Testis (tissue), 3 donors: Measurements from ENCODE around the gene ERO1B. TPM values are rescaled to one million over a fixed set of nuclear protein-coding genes. Genes with fewer than 3 reads are reported as not detected.
"Not testable (repeated sequence)": the region's sequence is repeated elsewhere in the genome, so short reads cannot be mapped to it uniquely, and the experiment has no call there.

Source experiments
- DNase-seq: peaks from one replicate; pipeline ENCODE4 v3.0.0-alpha.2; 2019
- H3K27ac ChIP-seq, 2 donors: fragments of 200-600 bp; sonication (generic); one replicate each; pipeline ENCODE4 v1.5.1; 2019
- H3K27me3 ChIP-seq: fragments of 200-600 bp; sonication (generic); one replicate; pipeline ENCODE4 v1.5.1; 2019
- H3K36me3 ChIP-seq: fragments of 200-600 bp; sonication (generic); one replicate; pipeline ENCODE4 v1.5.1; 2017; ENCODE audit warnings: low read depth; ENCODE audit errors: missing control alignments
- H3K4me1 ChIP-seq: fragments of 200-600 bp; sonication (generic); one replicate; pipeline ENCODE4 v1.5.1; 2019
- H3K4me3 ChIP-seq, 2 donors: fragments of 200-600 bp; sonication (generic); one replicate each; pipeline ENCODE4 v1.5.1; 2017 to 2019
- H3K9me3 ChIP-seq: fragments of 200-600 bp; sonication (generic); one replicate; pipeline ENCODE4 v1.5.1; 2017
- POLR2A ChIP-seq: fragments of 450-650 bp; IDR thresholded peaks from one replicate; pipeline ENCODE4 v1.6.1; 2017; ENCODE audit warnings: antibody characterized with exemption, mild to moderate bottlenecking, moderate library complexity
- WGBS, 2 donors: methylation state at CpG; one replicate each; pipeline ENCODE4 v1.1.5; 2018; 5-methylcytosine and 5-hydroxymethylcytosine counted together
- intact Hi-C: fragments of 100-400 bp; cut with DNase I; formaldehyde crosslinking; loops from one replicate; pipeline ENCODE4 v1.15.1; 2023; ENCODE audit warnings: low total_unique reads
- polyA plus RNA-seq: library from polyadenylated mRNA; stranded (reverse); fragments of 350-450 nt; fragmentation: Illumina TruSeq; extraction: RNeasy Lipid Tissue Mini Kit (QIAGEN cat#74804); gene quantifications from one replicate; pipeline ENCODE4 v1.2.3, GENCODE V29; 2014; ENCODE audit warnings: low read depth, low replicate concordance; ENCODE audit not compliant: insufficient read depth
- total RNA-seq, 2 donors: library from RNA; depleted of rRNA; stranded (reverse); fragments of >200 nt; gene quantifications; one replicate each; pipeline ENCODE4 v1.2.3, GENCODE V29; 2016
- TF ChIP-seq, protein P1 (sequence below), 3 experiments: fragments of 450-650 bp in 2 of 3; fragments of 200-600 bp in 1 of 3; sonication (generic) in 1 of 3; IDR thresholded peaks; one replicate each; pipeline ENCODE4 v1.5.1; 2016 to 2019; ENCODE audit warnings: antibody characterized with exemption in 3 of 3, mild to moderate bottlenecking in 2 of 3, moderate library complexity in 1 of 3

Gene ERO1B
- total and polyA plus RNA-seq, 3 donors from 2014 or later, result 16.2 to 53.8 (median 20.3) TPM

DNA sequence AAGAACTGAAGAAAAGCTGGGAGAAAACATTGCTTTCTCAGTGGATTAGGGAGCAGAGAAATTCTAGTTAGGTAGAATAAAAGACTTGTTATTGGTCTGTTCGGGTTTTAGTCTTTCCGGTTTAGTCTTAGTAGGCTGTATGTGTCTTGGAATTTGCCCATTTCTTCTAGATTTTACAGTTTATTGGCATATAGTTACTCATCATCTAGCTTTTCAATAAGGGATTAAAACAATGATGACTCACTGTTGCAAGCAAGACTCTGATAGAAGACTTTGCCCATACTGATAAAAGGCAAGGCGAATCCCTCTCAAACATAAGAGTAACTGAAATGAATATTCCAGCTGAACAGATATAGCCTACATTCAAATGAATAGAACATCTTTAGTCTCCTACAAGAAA lies 77.1 kb downstream of the ERO1B start:
- intact Hi-C loops, result no loop called here
- DNase-seq, result no peak
- TF ChIP-seq POLR2A, result no peak
- TF ChIP-seq, protein P1, sequence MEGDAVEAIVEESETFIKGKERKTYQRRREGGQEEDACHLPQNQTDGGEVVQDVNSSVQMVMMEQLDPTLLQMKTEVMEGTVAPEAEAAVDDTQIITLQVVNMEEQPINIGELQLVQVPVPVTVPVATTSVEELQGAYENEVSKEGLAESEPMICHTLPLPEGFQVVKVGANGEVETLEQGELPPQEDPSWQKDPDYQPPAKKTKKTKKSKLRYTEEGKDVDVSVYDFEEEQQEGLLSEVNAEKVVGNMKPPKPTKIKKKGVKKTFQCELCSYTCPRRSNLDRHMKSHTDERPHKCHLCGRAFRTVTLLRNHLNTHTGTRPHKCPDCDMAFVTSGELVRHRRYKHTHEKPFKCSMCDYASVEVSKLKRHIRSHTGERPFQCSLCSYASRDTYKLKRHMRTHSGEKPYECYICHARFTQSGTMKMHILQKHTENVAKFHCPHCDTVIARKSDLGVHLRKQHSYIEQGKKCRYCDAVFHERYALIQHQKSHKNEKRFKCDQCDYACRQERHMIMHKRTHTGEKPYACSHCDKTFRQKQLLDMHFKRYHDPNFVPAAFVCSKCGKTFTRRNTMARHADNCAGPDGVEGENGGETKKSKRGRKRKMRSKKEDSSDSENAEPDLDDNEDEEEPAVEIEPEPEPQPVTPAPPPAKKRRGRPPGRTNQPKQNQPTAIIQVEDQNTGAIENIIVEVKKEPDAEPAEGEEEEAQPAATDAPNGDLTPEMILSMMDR (IDR thresholded peaks at IDR 0.05), result no peak
- Histone ChIP-seq H3K27ac (no peak overlapping the region), H3K9me3 (no peaks in the 10 kb centered on the region), H3K4me1 (no peaks in the 10 kb centered on the region), H3K27me3 (no peaks in the 10 kb centered on the region), H3K36me3 (no peaks in the 10 kb centered on the region), H3K4me3 (no peak overlapping the region)
- 94 to 97% methylated on average over 3 of the region's 3 CpGs for WGBS, 2 donors

DNA sequence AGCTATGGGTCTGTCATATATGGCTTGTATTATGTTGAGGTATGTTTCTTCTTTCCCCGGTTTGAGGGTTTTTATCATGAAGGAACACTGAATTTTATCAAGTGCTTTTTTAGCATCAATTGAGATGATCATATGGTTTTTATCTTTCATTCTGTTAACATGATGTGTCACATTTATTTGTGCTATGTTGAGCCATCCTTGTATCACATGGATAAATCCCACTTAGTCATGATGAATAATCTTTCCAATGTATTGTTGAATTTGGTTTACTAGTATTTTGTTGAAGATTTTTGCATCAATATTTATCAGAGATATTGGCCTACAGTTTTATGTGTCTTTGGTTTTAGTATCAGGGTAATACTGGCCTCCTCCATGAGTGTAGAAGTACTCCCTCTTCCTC lies 77.7 kb downstream of the ERO1B start:
- H3K36me3 ChIP-seq, result no peaks in the 10 kb centered on the region
- H3K4me3 ChIP-seq, result no peak overlapping the region
- WGBS, 2 donors, result 88 to 93% methylated on average over 1 of the region's 1 CpG
- no peak overlapping the region for H3K27ac ChIP-seq
- no peaks in the 10 kb centered on the region for H3K27me3 ChIP-seq
- DNase-seq, result no peak
- intact Hi-C loops, result no loop called here
- TF ChIP-seq POLR2A, result no peak
- TF ChIP-seq, protein P1 (IDR thresholded peaks at IDR 0.05), result no peak
- H3K4me1 ChIP-seq, result no peaks in the 10 kb centered on the region
- no peaks in the 10 kb centered on the region for H3K9me3 ChIP-seq

DNA sequence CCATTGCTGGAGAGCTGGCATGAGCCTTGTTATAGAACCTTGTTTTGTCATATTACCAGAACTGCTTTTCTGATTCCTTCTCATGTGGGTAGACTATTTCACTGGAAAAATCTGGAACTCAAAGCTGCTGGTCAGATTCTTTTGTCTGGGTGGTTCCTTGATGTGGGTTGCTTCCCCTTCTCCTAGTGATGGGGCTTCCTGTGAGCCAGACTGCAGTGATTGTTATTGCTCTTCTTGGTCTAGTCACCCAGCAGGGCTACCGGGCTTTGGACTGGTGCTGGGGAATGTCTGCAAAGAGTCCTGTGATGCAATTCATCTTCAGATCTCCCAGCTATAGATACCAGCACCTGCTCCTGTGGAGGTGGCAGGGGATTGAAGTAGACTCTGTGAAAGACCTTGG lies 80.0 kb downstream of the ERO1B start:
- WGBS, 2 donors, result 100% methylated on average over 1 of the region's 1 CpG
- H3K4me3 ChIP-seq, result no peak overlapping the region
- TF ChIP-seq, protein P1 (IDR thresholded peaks at IDR 0.05), result no peak
- no peak for TF ChIP-seq POLR2A
- no peaks in the 10 kb centered on the region for H3K27me3 ChIP-seq
- DNase-seq, result no peak
- H3K9me3 ChIP-seq, result no peaks in the 10 kb centered on the region
- H3K4me1 ChIP-seq, result no peaks in the 10 kb centered on the region
- H3K36me3 ChIP-seq, result no peaks in the 10 kb centered on the region
- intact Hi-C loops, result no loop called here
- H3K27ac ChIP-seq, result no peak overlapping the region

- no peak for TF ChIP-seq POLR2A
- TF ChIP-seq, protein P1 (IDR thresholded peaks at IDR 0.05), result no peak
- Histone ChIP-seq H3K9me3 (no peaks in the 10 kb centered on the region), H3K4me1 (no peaks in the 10 kb centered on the region), H3K36me3 (no peaks in the 10 kb centered on the region), H3K4me3 (no peak overlapping the region), H3K27ac (no peak overlapping the region), H3K27me3 (no peaks in the 10 kb centered on the region)
- intact Hi-C loops, result no loop called here
- no peak for DNase-seq
Observed at GRCh38 chr1:236200925-236201324, 80.8 kb downstream of the ERO1B start.

GRCh38 chr1:236193184-236193583 lies 88.6 kb downstream of the ERO1B start:
- 90 to 93% methylated on average over 2 of the region's 2 CpGs for WGBS, 2 donors
- Histone ChIP-seq H3K36me3 (no peaks in the 10 kb centered on the region), H3K27me3 (no peaks in the 10 kb centered on the region), H3K4me1 (no peaks in the 10 kb centered on the region), H3K9me3 (no peaks in the 10 kb centered on the region), H3K4me3 (no peak overlapping the region), H3K27ac (no peak overlapping the region)
- no peak for DNase-seq
- TF ChIP-seq, protein P1 (IDR thresholded peaks at IDR 0.05), result no peak
- no peak for TF ChIP-seq POLR2A
- intact Hi-C loops, result no loop called here

GRCh38 chr1:236188084-236188483 lies 93.7 kb downstream of the ERO1B start:
- H3K9me3 ChIP-seq, H3K27ac ChIP-seq, DNase-seq, H3K4me1 ChIP-seq, H3K36me3 ChIP-seq, H3K27me3 ChIP-seq, H3K4me3 ChIP-seq, intact Hi-C loops: not testable (repeated sequence)
- 97 to 100% methylated on average over 1 of the region's 1 CpG for WGBS, 2 donors

DNA sequence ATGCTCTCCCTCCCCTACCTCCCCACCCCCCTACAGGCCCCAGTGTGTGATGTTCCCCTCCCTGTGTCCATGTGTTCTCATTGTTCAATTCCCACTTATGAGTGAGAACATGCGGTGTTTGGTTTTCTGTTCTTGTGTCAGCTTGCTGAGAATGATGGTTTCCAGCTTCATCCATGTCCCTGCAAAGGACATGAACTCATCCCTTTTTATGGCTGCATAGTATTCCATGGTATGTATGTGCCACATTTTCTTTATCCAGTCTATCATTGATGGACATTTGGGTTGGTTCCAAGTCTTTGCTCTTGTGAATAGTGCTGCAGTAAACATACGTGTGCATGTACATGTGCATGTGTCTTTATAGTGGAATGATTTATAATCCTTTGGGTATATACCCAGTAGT lies 95.3 kb downstream of the ERO1B start:
- H3K4me1 ChIP-seq, H3K27ac ChIP-seq, intact Hi-C loops, H3K27me3 ChIP-seq, DNase-seq, H3K4me3 ChIP-seq, H3K9me3 ChIP-seq, H3K36me3 ChIP-seq: not testable (repeated sequence)
- WGBS, 2 donors, result 81 to 97% methylated on average over 2 of the region's 2 CpGs
